H1 (cell line): Measurements from ENCODE around the gene CAMTA1. TPM values are rescaled to one million over a fixed set of nuclear protein-coding genes. Genes with fewer than 3 reads are reported as not detected.
A peak's percentile ranks its signal among the peaks of the same experiment; 100 is the strongest.

Experiments
- CTCF ChIA-PET: fragments of 300-600 bp; sonication (Branson Sonifier 250); formaldehyde crosslinking; loops from one replicate; lab custom pipeline; 2021; ENCODE audit not compliant: partially characterized antibody; lab: Charles Lee
- POLR2A ChIA-PET: fragments of 300-600 bp; sonication (Branson Sonifier 250); formaldehyde crosslinking; loops from one replicate; lab custom pipeline; 2021; ENCODE audit warnings: inconsistent platforms; ENCODE audit not compliant: partially characterized antibody; lab: Charles Lee
- DNase-seq, 2 experiments: peaks; one replicate each; pipeline versions ENCODE4 v3.0.0 to v3.0.0-alpha.2; 2010 to 2022; ENCODE audit warnings: low spot score in 2 of 2, low read depth in 1 of 2, mixed read lengths in 1 of 2
- FAIRE-seq: peaks from 2 replicates; lab custom pipeline; 2011; peaks lifted over from hg19 to GRCh38; lab: Jason Lieb, UNC
- H2AFZ ChIP-seq: 2 replicates; pipeline ENCODE4 v1.8.1; 2012; ENCODE audit warnings: low read length, inconsistent platforms
- H2AK5ac ChIP-seq: 2 replicates; pipeline ENCODE4 v1.6.1; 2013; ENCODE audit warnings: low read depth, low read length
- H2BK120ac ChIP-seq: replicated peaks from 2 replicates; pipeline ENCODE3; 2013; ENCODE audit warnings: low read depth, low read length, inconsistent platforms
- H2BK12ac ChIP-seq: 2 replicates; pipeline ENCODE4 v1.6.1; 2013; ENCODE audit warnings: low read depth, low read length
- H2BK15ac ChIP-seq: 2 replicates; pipeline ENCODE4 v1.6.1; 2013; ENCODE audit warnings: low read length
- H2BK20ac ChIP-seq: 2 replicates; pipeline ENCODE4 v1.6.1; 2013; ENCODE audit warnings: low read length
- H2BK5ac ChIP-seq: 2 replicates; pipeline ENCODE4 v1.6.1; 2013; ENCODE audit warnings: low read depth, low read length
- H3K14ac ChIP-seq: 2 replicates; pipeline ENCODE4 v1.6.1; 2013; ENCODE audit warnings: inconsistent platforms; ENCODE audit not compliant: insufficient read length
- H3K18ac ChIP-seq: 2 replicates; pipeline ENCODE4 v1.6.1; 2013; ENCODE audit warnings: low read length; ENCODE audit errors: extremely low read depth
- H3K23ac ChIP-seq: 2 replicates; pipeline ENCODE4 v1.6.1; 2013; ENCODE audit warnings: inconsistent platforms; ENCODE audit not compliant: insufficient read length
- H3K23me2 ChIP-seq: 2 replicates; pipeline ENCODE4 v1.6.1; 2013; ENCODE audit warnings: low read depth, low read length
- H3K27ac ChIP-seq: 2 replicates; pipeline ENCODE4 v1.6.1; 2011; ENCODE audit warnings: low read depth, low read length, inconsistent platforms
- H3K27me3 ChIP-seq, 4 experiments: replicated peaks in 1 of 4; 1 replicate in 1 of 4; 2 replicates in 3 of 4; pipeline versions ENCODE4 v1.6.1 to v1.8.1; 2011 to 2013; ENCODE audit warnings: low read length in 3 of 4, mild to moderate bottlenecking in 3 of 4, inconsistent platforms in 2 of 4, mixed read lengths in 2 of 4, moderate library complexity in 1 of 4; ENCODE audit not compliant: control insufficient read depth in 3 of 4, insufficient read depth in 3 of 4; ENCODE audit errors: extremely low read depth in 1 of 4
- H3K36me3 ChIP-seq, 4 experiments: 2 replicates each; pipeline versions ENCODE4 v1.6.1 to v1.8.1; 2011 to 2013; ENCODE audit warnings: mild to moderate bottlenecking in 4 of 4, low read length in 3 of 4, moderate library complexity in 2 of 4, control low read depth in 1 of 4, inconsistent platforms in 1 of 4; ENCODE audit not compliant: insufficient read depth in 4 of 4, control insufficient read depth in 2 of 4
- H3K4ac ChIP-seq: replicated peaks from 2 replicates; pipeline ENCODE3; 2013; ENCODE audit warnings: low read length, low read depth, mixed read lengths, inconsistent platforms; ENCODE audit not compliant: insufficient read length
- H3K4me1 ChIP-seq, 4 experiments: replicated peaks in 1 of 4; 1 replicate in 1 of 4; 2 replicates in 3 of 4; pipeline versions ENCODE4 v1.6.1 to v1.8.1; 2011 to 2013; ENCODE audit warnings: low read length in 3 of 4, inconsistent platforms in 2 of 4, mixed read lengths in 1 of 4; ENCODE audit not compliant: insufficient read depth in 4 of 4, control insufficient read depth in 3 of 4
- H3K4me2 ChIP-seq, 2 experiments: 2 replicates each; pipeline versions ENCODE4 v1.6.1 to v1.8.1; 2011 to 2013; ENCODE audit warnings: low read depth in 2 of 2, low read length in 2 of 2, control low read depth in 1 of 2, inconsistent platforms in 1 of 2, mild to moderate bottlenecking in 1 of 2; ENCODE audit not compliant: insufficient read depth in 1 of 2
- H3K4me3 ChIP-seq, 4 experiments: fragments of 200-600, 300-600 bp in 1 of 4; sonication (generic), shearing (Covaris generic), sonication (Bioruptor Twin) in 1 of 4; 2 replicates each; pipeline versions ENCODE4 v1.5.1 to v1.8.1; 2011 to 2016; ENCODE audit warnings: low read length in 4 of 4, low read depth in 3 of 4, control low read depth in 2 of 4, inconsistent platforms in 2 of 4, mild to moderate bottlenecking in 2 of 4, mixed read lengths in 1 of 4, moderate library complexity in 1 of 4; ENCODE audit not compliant: insufficient read depth in 2 of 4; ENCODE audit errors: extremely low read depth in 1 of 4
- H3K56ac ChIP-seq: replicated peaks from 2 replicates; pipeline ENCODE3; 2013; ENCODE audit warnings: low read depth, mild to moderate bottlenecking, mixed read lengths, low read length, inconsistent platforms; ENCODE audit not compliant: insufficient read length
- H3K79me1 ChIP-seq: 2 replicates; pipeline ENCODE4 v1.6.1; 2013; ENCODE audit warnings: low read depth, low read length, control low read depth
- H3K79me2 ChIP-seq, 2 experiments: 2 replicates each; pipeline versions ENCODE4 v1.6.1 to v1.8.1; 2012 to 2013; ENCODE audit warnings: low read length in 2 of 2, mild to moderate bottlenecking in 2 of 2, inconsistent platforms in 1 of 2; ENCODE audit not compliant: insufficient read depth in 2 of 2, control insufficient read depth in 1 of 2
- H3K9ac ChIP-seq, 4 experiments: replicated peaks in 1 of 4; 1 replicate in 1 of 4; 2 replicates in 3 of 4; pipeline versions ENCODE4 v1.6.1 to v1.8.1; 2011 to 2013; ENCODE audit warnings: low read depth in 3 of 4, low read length in 3 of 4, control low read depth in 2 of 4, mild to moderate bottlenecking in 2 of 4, moderate library complexity in 2 of 4, inconsistent platforms in 1 of 4; ENCODE audit errors: extremely low read depth in 1 of 4
- H3K9me3 ChIP-seq, 2 experiments: 2 replicates each; pipeline versions ENCODE4 v1.6.1 to v1.8.1; 2012 to 2013; ENCODE audit warnings: mild to moderate bottlenecking in 2 of 2, moderate library complexity in 2 of 2, control low read depth in 1 of 2, inconsistent platforms in 1 of 2, low read depth in 1 of 2, low read length in 1 of 2, mixed read lengths in 1 of 2; ENCODE audit not compliant: insufficient read depth in 2 of 2
- H4K20me1 ChIP-seq, 2 experiments: replicated peaks in 1 of 2; 2 replicates each; pipeline versions ENCODE3 to v1.8.1; 2011 to 2013; ENCODE audit warnings: inconsistent platforms in 2 of 2, low read length in 2 of 2, mild to moderate bottlenecking in 1 of 2; ENCODE audit not compliant: insufficient read depth in 2 of 2, control insufficient read depth in 1 of 2
- H4K5ac ChIP-seq: 2 replicates; pipeline ENCODE4 v1.6.1; 2013; ENCODE audit warnings: low read length, low read depth, mixed read lengths, inconsistent platforms; ENCODE audit not compliant: insufficient read length
- H4K8ac ChIP-seq: 2 replicates; pipeline ENCODE4 v1.8.0; 2013; ENCODE audit warnings: mild to moderate bottlenecking, moderate library complexity, low read length, inconsistent platforms; ENCODE audit not compliant: insufficient read depth; ENCODE audit errors: extremely low read depth
- H4K91ac ChIP-seq: replicated peaks from 2 replicates; pipeline ENCODE3; 2013; ENCODE audit warnings: low read length, mixed read lengths, inconsistent platforms; ENCODE audit not compliant: insufficient read length
- BACH1 ChIP-seq: IDR thresholded peaks from 2 replicates; pipeline ENCODE4 v1.6.1; 2012; ENCODE audit warnings: low read length, improper control_type of control experiment
- CHD1 ChIP-seq: IDR thresholded peaks from 2 replicates; pipeline ENCODE4 v1.6.1; 2012; ENCODE audit warnings: low read depth, low read length, improper control_type of control experiment
- EP300 ChIP-seq, 2 experiments: IDR thresholded peaks; 1 replicate in 1 of 2; 2 replicates in 1 of 2; pipeline ENCODE4 v1.6.1; 2011 to 2012; ENCODE audit warnings: low read depth in 2 of 2, low read length in 2 of 2, mild to moderate bottlenecking in 2 of 2, borderline replicate concordance in 1 of 2, inconsistent platforms in 1 of 2, moderate library complexity in 1 of 2
- HDAC6 ChIP-seq: IDR thresholded peaks from one replicate; pipeline ENCODE4 v1.7.1; 2012; ENCODE audit warnings: low read depth, mild to moderate bottlenecking, inconsistent platforms, low read length, moderate library complexity
- JUND ChIP-seq: IDR thresholded peaks from 2 replicates; pipeline ENCODE4 v1.6.1; 2011; ENCODE audit warnings: mild to moderate bottlenecking, improper control_type of control experiment, low read length
- MAX ChIP-seq: IDR thresholded peaks from 2 replicates; pipeline ENCODE4 v1.6.1; 2012; ENCODE audit warnings: inconsistent platforms
- POLR2A ChIP-seq, 2 experiments: IDR thresholded peaks; 1 replicate in 1 of 2; 2 replicates in 1 of 2; pipeline ENCODE4 v1.6.1; 2011; ENCODE audit warnings: low read depth in 2 of 2, low read length in 2 of 2, mild to moderate bottlenecking in 2 of 2; ENCODE audit errors: control extremely low read depth in 1 of 2
- POLR2AphosphoS5 ChIP-seq: IDR thresholded peaks from 2 replicates; pipeline ENCODE4 v1.6.1; 2011; ENCODE audit warnings: low read depth, low read length
- RAD21 ChIP-seq, 2 experiments: IDR thresholded peaks in 1 of 2; conservative IDR thresholded peaks in 1 of 2; 2 replicates each; pipeline ENCODE4 v1.6.1; 2011; ENCODE audit warnings: low read depth in 2 of 2, low read length in 2 of 2, improper control_type of control experiment in 1 of 2, inconsistent platforms in 1 of 2, mild to moderate bottlenecking in 1 of 2, moderate library complexity in 1 of 2
- RBBP5 ChIP-seq: IDR thresholded peaks from 2 replicates; pipeline ENCODE4 v1.7.1; 2012; ENCODE audit warnings: low read depth, mild to moderate bottlenecking, inconsistent platforms, low read length, moderate library complexity, borderline replicate concordance
- SIRT6 ChIP-seq: IDR thresholded peaks from one replicate; pipeline ENCODE4 v1.7.1; 2012; ENCODE audit warnings: low read length, inconsistent platforms
- SP1 ChIP-seq: IDR thresholded peaks from 2 replicates; pipeline ENCODE4 v1.6.1; 2011; ENCODE audit warnings: low read depth, low read length
- TBP ChIP-seq: IDR thresholded peaks from 2 replicates; pipeline ENCODE4 v1.6.1; 2011; ENCODE audit warnings: low read depth, low read length, improper control_type of control experiment
- YY1 ChIP-seq: IDR thresholded peaks from 2 replicates; pipeline ENCODE4 v1.6.1; 2011; ENCODE audit warnings: low read depth, mild to moderate bottlenecking, low read length
- WGBS, 2 experiments: shearing (Covaris generic) in 1 of 2; methylation state at CpG; one replicate each; pipeline versions ENCODE4 v1.1.6 to v1.1.7; 2013 to 2015; ENCODE audit warnings: low lambda C conversion rate in 2 of 2, mixed read lengths in 2 of 2, inconsistent platforms in 1 of 2, low coverage in 1 of 2, missing lambda C conversion rate in 1 of 2; ENCODE audit not compliant: insufficient replicate concordance in 2 of 2, insufficient coverage in 1 of 2, insufficient read length in 1 of 2; ENCODE audit errors: extremely low coverage in 1 of 2, missing lambda C conversion rate in 1 of 2; 5-methylcytosine and 5-hydroxymethylcytosine counted together
- polyA plus RNA-seq, 7 experiments: library from polyadenylated mRNA; depleted of rRNA in 3 of 7; stranded (reverse) in 5 of 7; unstranded in 2 of 7; fragments of >200 nt in 5 of 7; fragments of 200-250 nt in 2 of 7; gene quantifications; 1 replicate in 5 of 7; 2 replicates in 1 of 7; 4 replicates in 1 of 7; pipeline versions ENCODE4 v1.2.1 to v1.2.3, GENCODE V29; 2011 to 2013; ENCODE audit warnings: missing spikeins in 2 of 7, mixed read lengths in 2 of 7
- total RNA-seq: library from RNA; stranded (reverse); fragmentation: NEBNext Ultra II Directional; extraction: Animal tissue kit (Norgen Biotek cat#: 25700); gene quantifications from 2 replicates; pipeline ENCODE4 v1.2.1, GENCODE V29; 2021

Gene CAMTA1
- total and polyA plus RNA-seq, 2 of the 8 experiments (the other 6 are each of a cell fraction or from before 2014, with no cell fraction given) = 65.0 to 119 TPM

DNA sequence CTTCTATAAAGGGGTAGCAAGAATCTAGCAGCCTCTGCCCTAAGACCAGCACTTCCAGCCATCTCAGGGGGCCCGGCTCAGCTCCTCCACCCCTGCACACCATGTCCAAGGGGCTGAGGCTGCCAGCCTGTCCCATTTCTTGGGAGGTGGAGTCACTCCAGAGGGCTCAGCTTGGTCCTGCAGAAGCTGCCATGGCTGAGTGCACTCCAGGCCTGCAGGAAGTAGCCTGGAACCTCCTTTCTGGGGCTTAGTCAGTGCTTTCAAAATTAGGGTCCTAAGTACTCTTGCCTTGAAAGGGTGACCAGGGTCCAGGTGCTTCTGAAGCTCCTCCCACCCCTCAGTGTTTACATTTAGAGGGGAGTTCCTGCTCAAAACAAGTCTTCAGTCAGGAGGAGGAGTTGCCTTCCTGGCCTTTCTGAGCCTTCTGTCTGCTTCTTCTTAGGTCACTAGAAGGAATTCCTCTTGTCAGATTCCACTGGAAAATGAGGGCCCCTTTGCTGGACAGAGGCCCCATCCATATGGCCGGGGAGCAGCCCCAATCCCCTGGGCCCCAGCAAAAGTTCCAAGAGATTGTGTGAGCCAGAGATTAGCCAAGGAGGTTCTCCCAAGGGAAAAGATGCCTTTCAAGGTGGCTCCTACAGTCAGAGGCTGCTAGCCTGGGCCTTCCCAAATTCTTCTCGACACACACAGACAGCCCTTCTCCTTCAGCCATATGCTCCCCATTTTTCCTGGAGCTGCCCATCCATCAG, 857.7 kb downstream of the CAMTA1 start:
- 92% methylated on average over 3 of the region's 3 CpGs; no CpG with 5 or more reads in 1 of the 2 experiments for WGBS, 2 experiments
- Histone ChIP-seq H2BK15ac (no peak overlapping the region), H3K4ac (no peak overlapping the region), H3K9me3 (0 out of 4 replicates have a peak, but pooled peaks cover 0 to 3% of the 10 kb centered on the region in 2 experiments), H3K79me2 (no peaks in the 10 kb centered on the region), H3K27ac (no peak overlapping the region), H4K5ac (no peak overlapping the region), H3K4me2 (no peak overlapping the region), H3K79me1 (no peaks in the 10 kb centered on the region), H2BK20ac (no peak overlapping the region), H2BK5ac (no peak overlapping the region), H4K91ac (no peak overlapping the region), H2BK12ac (0 out of 2 replicates have a peak overlapping the region, but pooled peaks have one; percentile 0), H3K27me3 (no peaks in the 10 kb centered on the region), H3K14ac (no peak overlapping the region), H3K18ac (no peak overlapping the region), H3K4me3 (no peak overlapping the region), H3K56ac (no peak overlapping the region), H4K20me1 (no peaks in the 10 kb centered on the region), H3K4me1 (no peaks in the 10 kb centered on the region), H4K8ac (no peak overlapping the region), H2AK5ac (no peak overlapping the region), H3K36me3 (no peaks in the 10 kb centered on the region), H2BK120ac (no peak overlapping the region), H3K9ac (no peak overlapping the region), H3K23ac (no peak overlapping the region), H3K23me2 (no peaks in the 10 kb centered on the region), H2AFZ (no peak overlapping the region)
- ChIA-PET CTCF (interaction anchor here (0.6 to 5.3 kb wide), 14 partner anchors 8 to 600 kb away, joined by 3 to 36 read pairs (median 4); no protein-coding TSS in a partner anchor), POLR2A (no interaction called here)
- FAIRE-seq (no peak), DNase-seq (no peak)
- TF ChIP-seq CHD1 (no peak), SIRT6 (no peak), JUND (no peak), RAD21 (IDR thresholded peaks at IDR 0.05 in 1 of 2, conservative IDR thresholded peaks at IDR 0.05 in 1 of 2; ENCODE audit: low read depth in 2 of 2, low read length in 2 of 2) (no peak), POLR2A (IDR thresholded peaks at IDR 0.05; ENCODE audit: control extremely low read depth in 1 of 2, low read depth in 2 of 2, low read length in 2 of 2) (no peak), MAX (no peak), YY1 (no peak), SP1 (no peak), HDAC6 (no peak), EP300 (IDR thresholded peaks at IDR 0.05; ENCODE audit: borderline replicate concordance in 1 of 2, low read depth in 2 of 2, low read length in 2 of 2) (no peak), POLR2AphosphoS5 (no peak), RBBP5 (no peak), TBP (no peak), BACH1 (no peak)
